NT2/D1 (cell line): ENCODE measurements around the gene TALDO1.

Source experiments
- DNase-seq: peaks from one replicate; pipeline ENCODE4 v3.0.0-alpha.2; 2011; ENCODE audit warnings: low read depth, low spot score
- H3K27me3 ChIP-seq: 2 replicates; pipeline ENCODE4 v1.6.0; 2011; ENCODE audit warnings: mild to moderate bottlenecking; ENCODE audit not compliant: insufficient read length, insufficient read depth
- H3K36me3 ChIP-seq: 2 replicates; pipeline ENCODE4 v1.6.1; 2011; ENCODE audit warnings: mild to moderate bottlenecking, low read length, mixed read lengths; ENCODE audit not compliant: insufficient read depth, insufficient read length
- H3K4me1 ChIP-seq: 2 replicates; pipeline ENCODE4 v1.5.1; 2011; ENCODE audit not compliant: insufficient read depth, insufficient read length
- H3K4me3 ChIP-seq: 2 replicates; pipeline ENCODE4 v1.5.1; 2011; ENCODE audit warnings: low read depth; ENCODE audit not compliant: insufficient read length
- H3K9ac ChIP-seq: 2 replicates; pipeline ENCODE4 v1.6.0; 2011; ENCODE audit warnings: low read depth; ENCODE audit not compliant: insufficient read length
- H3K9me3 ChIP-seq: 2 replicates; pipeline ENCODE4 v1.5.1; 2011; ENCODE audit warnings: mild to moderate bottlenecking, low read length; ENCODE audit not compliant: insufficient read depth
- SUZ12 ChIP-seq: IDR thresholded peaks from 2 replicates; pipeline ENCODE4 v1.6.1; 2011; ENCODE audit not compliant: insufficient read length, insufficient read depth; ENCODE audit errors: extremely low read depth
- YY1 ChIP-seq: IDR thresholded peaks from 2 replicates; pipeline ENCODE4 v1.6.1; 2011; ENCODE audit not compliant: insufficient read length, insufficient read depth
- ZNF274 ChIP-seq: IDR thresholded peaks from 2 replicates; pipeline ENCODE4 v1.6.1; 2011; ENCODE audit warnings: mild to moderate bottlenecking, low read depth, low read length

The TALDO1 gene

GRCh38 chr11:720017-720641 lies 27.1 kb upstream of the TALDO1 start:
- H3K36me3 ChIP-seq: peaks cover 36% of the 10 kb centered on the region
- H3K9me3 ChIP-seq: no peaks in the 10 kb centered on the region
- peak overlapping the region; percentile 11 for H3K4me3 ChIP-seq
- peak overlapping the region; percentile 39 for H3K9ac ChIP-seq
- H3K27me3 ChIP-seq: peaks cover 13% of the 10 kb centered on the region
- DNase-seq: no peak
- TF ChIP-seq YY1 (no peak), SUZ12 (no peak), ZNF274 (no peak)
- H3K4me1 ChIP-seq: peaks cover 17% of the 10 kb centered on the region

GRCh38 chr11:720642-721246 lies 26.5 kb upstream of the TALDO1 start:
- Histone ChIP-seq H3K9ac (peak overlapping the region; percentile 39), H3K4me3 (peak overlapping the region; percentile 11), H3K9me3 (no peaks in the 10 kb centered on the region), H3K4me1 (peaks cover 17% of the 10 kb centered on the region), H3K36me3 (peaks cover 38% of the 10 kb centered on the region), H3K27me3 (peaks cover 13% of the 10 kb centered on the region)
- DNase-seq: no peak
- no peak for TF ChIP-seq YY1
- no peak for TF ChIP-seq SUZ12
- no peak for TF ChIP-seq ZNF274

- Histone ChIP-seq H3K27me3 (peaks cover 13% of the 10 kb centered on the region), H3K9me3 (no peaks in the 10 kb centered on the region), H3K4me3 (no peak overlapping the region), H3K9ac (no peak overlapping the region), H3K36me3 (peaks cover 38% of the 10 kb centered on the region), H3K4me1 (peaks cover 17% of the 10 kb centered on the region)
- no peak for DNase-seq
- no peak for TF ChIP-seq ZNF274
- no peak for TF ChIP-seq YY1
- TF ChIP-seq SUZ12: no peak
Measured at GRCh38 chr11:721247-721740, 26.0 kb upstream of the TALDO1 start.

- Histone ChIP-seq H3K9ac (no peak overlapping the region), H3K4me3 (no peak overlapping the region), H3K27me3 (peaks cover 17% of the 10 kb centered on the region), H3K9me3 (no peaks in the 10 kb centered on the region), H3K36me3 (peaks cover 43% of the 10 kb centered on the region), H3K4me1 (peaks cover 17% of the 10 kb centered on the region)
- DNase-seq: no peak
- no peak for TF ChIP-seq SUZ12
- TF ChIP-seq YY1: no peak
- no peak for TF ChIP-seq ZNF274
Measured at GRCh38 chr11:721741-722345, 25.4 kb upstream of the TALDO1 start.

- H3K27me3 ChIP-seq: peaks cover 20% of the 10 kb centered on the region
- H3K9me3 ChIP-seq: no peaks in the 10 kb centered on the region
- H3K4me1 ChIP-seq: peaks cover 17% of the 10 kb centered on the region
- peaks cover 46% of the 10 kb centered on the region for H3K36me3 ChIP-seq
- H3K4me3 ChIP-seq: no peak overlapping the region
- H3K9ac ChIP-seq: no peak overlapping the region
- TF ChIP-seq YY1: no peak
- no peak for TF ChIP-seq ZNF274
- TF ChIP-seq SUZ12: no peak
- no peak for DNase-seq
Measured at GRCh38 chr11:722346-722811, 24.9 kb upstream of the TALDO1 start.

- peaks cover 20% of the 10 kb centered on the region for H3K27me3 ChIP-seq
- TF ChIP-seq ZNF274 (no peak), YY1 (no peak), SUZ12 (no peak)
- no peaks in the 10 kb centered on the region for H3K9me3 ChIP-seq
- peaks cover 49% of the 10 kb centered on the region for H3K36me3 ChIP-seq
- DNase-seq: no peak
- peaks cover 25% of the 10 kb centered on the region for H3K4me1 ChIP-seq
- no peak overlapping the region for H3K9ac ChIP-seq
- H3K4me3 ChIP-seq: no peak overlapping the region
Measured at GRCh38 chr11:723120-723883, 24.0 kb upstream of the TALDO1 start.
